Head of caudate nucleus (tissue), 42 donors: ENCODE results near the gene SORCS2.

ENCODE experiments used
- DNase-seq, 42 donors: peaks; one replicate each; pipeline versions ENCODE4 v3.0.0 to v3.0.0-alpha.2; 2020 to 2021; ENCODE audit warnings: mixed read lengths in 7 of 42
- intact Hi-C: fragments of 100-400 bp; cut with DNase I; formaldehyde crosslinking; loops from one replicate; pipeline ENCODE4 v1.15.0; 2022

SORCS2 gene

GRCh38 chr4:7760706-7761105 is 568.4 kb downstream of the SORCS2 start:
- intact Hi-C loops = loop anchor here (5.0 kb wide), 1 partner anchor 42 kb away; no protein-coding TSS in a partner anchor
- no peak for DNase-seq

- intact Hi-C loops = loop anchor here (5.0 kb wide), 1 partner anchor 41 kb away; no protein-coding TSS in a partner anchor
- DNase-seq = no peak
These were observed 569.0 kb downstream of the SORCS2 start for GRCh38 chr4:7761312-7761711.

- DNase-seq = peak; percentile 40 to 87 (median 76)
- intact Hi-C loops = loop anchor here (5.0 kb wide), 1 partner anchor 41 kb away; no protein-coding TSS in a partner anchor
These were observed 569.4 kb downstream of the SORCS2 start for GRCh38 chr4:7761720-7762119.

- DNase-seq = no peak
- intact Hi-C loops = loop anchor here (5.0 kb wide), 1 partner anchor 40 kb away; no protein-coding TSS in a partner anchor
These were observed 570.2 kb downstream of the SORCS2 start for GRCh38 chr4:7762376-7763030.

DNA sequence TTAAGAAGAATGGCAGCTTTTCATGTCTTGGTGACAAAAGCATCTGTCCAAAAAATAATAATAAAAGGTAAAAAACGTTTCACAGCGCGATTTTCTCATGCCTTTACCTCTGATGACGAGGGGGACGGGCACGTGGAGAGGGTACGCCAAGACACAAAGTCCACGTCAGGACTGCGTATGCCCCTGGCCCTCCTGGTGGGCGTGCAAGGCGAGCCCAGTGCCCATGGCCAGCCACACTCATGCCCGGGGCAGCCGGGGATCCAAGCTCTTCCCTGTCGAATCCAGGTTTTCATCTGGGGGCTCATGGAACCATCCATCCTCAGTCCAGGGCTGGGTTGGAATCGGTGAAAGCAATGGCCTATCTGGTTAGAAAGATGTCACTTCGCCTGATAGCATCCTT is 570.8 kb downstream of the SORCS2 start:
- no peak for DNase-seq
- intact Hi-C loops = loop anchor here (5.0 kb wide), 1 partner anchor 39 kb away; no protein-coding TSS in a partner anchor

GRCh38 chr4:7763788-7764187 is 571.5 kb downstream of the SORCS2 start:
- intact Hi-C loops = loop anchor here (5.0 kb wide), 1 partner anchor 39 kb away; no protein-coding TSS in a partner anchor
- DNase-seq = no peak

- no peak for DNase-seq
- intact Hi-C loops = loop anchor here (5.0 kb wide), 1 partner anchor 38 kb away; no protein-coding TSS in a partner anchor
These were observed 572.1 kb downstream of the SORCS2 start for GRCh38 chr4:7764466-7764865.

GRCh38 chr4:7765666-7766065 is 573.3 kb downstream of the SORCS2 start:
- intact Hi-C loops = no loop called here

GRCh38 chr4:7766086-7766485 is 573.7 kb downstream of the SORCS2 start:
- no peak for DNase-seq
- intact Hi-C loops = no loop called here

More at GRCh38 chr4:7765666-7766065, 573.3 kb downstream of the SORCS2 start:
- DNase-seq = no peak

DNA sequence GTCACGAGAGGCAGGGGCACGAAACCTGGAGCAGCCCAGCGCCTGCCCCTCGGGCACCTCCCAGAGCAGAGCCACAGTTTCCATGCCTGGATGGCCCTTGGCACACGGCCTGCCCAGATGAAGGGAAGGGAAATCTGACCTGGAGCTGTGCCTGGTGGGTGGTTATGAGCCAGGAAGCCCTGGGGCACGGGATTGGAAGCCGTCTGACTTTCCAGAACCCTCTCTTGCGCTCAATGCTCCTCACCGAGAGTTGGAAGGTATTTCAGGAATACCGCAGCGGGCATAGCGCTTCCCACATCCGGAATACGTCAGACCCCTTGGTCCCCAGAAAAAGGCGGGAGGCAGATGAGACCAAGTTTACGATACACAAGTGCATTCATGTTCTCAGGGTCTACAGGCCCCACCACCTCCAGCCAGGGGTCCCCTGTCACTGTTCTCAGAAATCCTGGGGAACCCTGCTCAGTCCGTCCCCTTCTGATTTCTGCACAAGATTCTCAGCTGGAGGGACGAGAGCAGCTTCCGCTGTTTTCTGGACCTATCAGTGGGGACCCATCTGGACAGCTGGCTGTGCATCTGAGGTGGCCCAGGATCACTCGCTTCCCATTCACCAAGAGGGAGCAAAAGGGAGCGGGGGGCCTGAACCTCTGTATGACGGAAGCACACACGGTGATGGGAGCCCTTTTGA is 574.5 kb downstream of the SORCS2 start:
- intact Hi-C loops = no loop called here
- no peak for DNase-seq

- DNase-seq = no peak
These were observed 575.2 kb downstream of the SORCS2 start for GRCh38 chr4:7767526-7767925.

GRCh38 chr4:7767966-7768365 is 575.6 kb downstream of the SORCS2 start:
- intact Hi-C loops = no loop called here
- no peak for DNase-seq

More at GRCh38 chr4:7767526-7767925, 575.2 kb downstream of the SORCS2 start:
- intact Hi-C loops = no loop called here

- no peak for DNase-seq
- intact Hi-C loops = no loop called here
These were observed 576.4 kb downstream of the SORCS2 start for GRCh38 chr4:7768736-7769135.

GRCh38 chr4:7769396-7770223 is 577.3 kb downstream of the SORCS2 start:
- intact Hi-C loops = no loop called here
- no peak for DNase-seq

- peak in 10 of 42 donors; percentile 28 to 59 (median 42) for DNase-seq
- intact Hi-C loops = no loop called here
These were observed 578.1 kb downstream of the SORCS2 start for GRCh38 chr4:7770224-7771050.

DNA sequence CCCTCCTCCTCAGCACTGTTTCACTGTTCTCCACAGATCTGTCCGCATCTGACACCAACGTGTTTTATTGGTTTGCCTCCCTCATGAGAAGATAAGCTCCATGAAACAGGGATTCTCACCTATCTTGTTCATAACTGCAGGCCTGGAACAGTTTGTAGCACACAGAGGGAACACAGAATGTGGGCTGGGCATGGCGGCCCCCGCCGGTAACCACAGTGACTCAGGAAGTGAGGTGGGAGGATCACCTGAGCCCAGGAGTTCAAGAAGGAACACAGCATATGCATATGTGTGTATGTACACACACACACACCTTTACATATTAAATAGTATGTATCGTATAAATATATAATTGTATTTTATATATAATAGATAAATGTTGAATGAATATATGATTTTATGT is 578.7 kb downstream of the SORCS2 start:
- intact Hi-C loops = no loop called here
- DNase-seq = peak in 41 of 42 donors; percentile 46 to 92 (median 73)

- intact Hi-C loops = no loop called here
- DNase-seq = peak in 3 of 42 donors; percentile 26 to 58 (median 40)
These were observed 579.5 kb downstream of the SORCS2 start for GRCh38 chr4:7771541-7772507.
